Jurkat, Clone E6-1 (cell line): ENCODE measurements around the gene HBEGF.

Experiments used
- DNase-seq: peaks from one replicate; pipeline ENCODE4 v3.0.0-alpha.2; 2011; ENCODE audit warnings: low read depth, low spot score
- H3K4me3 ChIP-seq: 2 replicates; pipeline ENCODE4 v1.5.1; 2011; ENCODE audit warnings: mild to moderate bottlenecking, low read length, control low read depth, moderate library complexity

The HBEGF gene

DNA sequence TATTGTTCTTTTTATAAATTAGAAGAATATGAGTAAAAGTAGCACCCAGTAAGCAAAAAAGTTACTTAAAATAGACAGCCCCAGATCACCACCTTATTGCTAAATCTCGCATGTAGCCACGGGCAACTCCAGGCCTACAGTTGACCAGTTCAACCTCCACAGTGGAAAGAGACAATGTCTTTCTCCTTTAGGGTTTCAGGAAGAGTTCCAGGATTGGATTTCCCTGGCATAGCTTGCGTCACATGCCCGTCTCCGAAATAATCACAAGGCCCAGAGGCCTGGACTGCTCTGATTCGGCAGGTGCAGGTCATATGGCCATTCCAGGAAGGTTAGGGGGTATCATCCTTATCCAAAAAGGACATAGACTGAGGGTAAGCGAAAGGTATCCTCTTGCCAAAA lies 33.6 kb downstream of the HBEGF start:
- no peak overlapping the region for H3K4me3 ChIP-seq
- DNase-seq: no peak

DNA sequence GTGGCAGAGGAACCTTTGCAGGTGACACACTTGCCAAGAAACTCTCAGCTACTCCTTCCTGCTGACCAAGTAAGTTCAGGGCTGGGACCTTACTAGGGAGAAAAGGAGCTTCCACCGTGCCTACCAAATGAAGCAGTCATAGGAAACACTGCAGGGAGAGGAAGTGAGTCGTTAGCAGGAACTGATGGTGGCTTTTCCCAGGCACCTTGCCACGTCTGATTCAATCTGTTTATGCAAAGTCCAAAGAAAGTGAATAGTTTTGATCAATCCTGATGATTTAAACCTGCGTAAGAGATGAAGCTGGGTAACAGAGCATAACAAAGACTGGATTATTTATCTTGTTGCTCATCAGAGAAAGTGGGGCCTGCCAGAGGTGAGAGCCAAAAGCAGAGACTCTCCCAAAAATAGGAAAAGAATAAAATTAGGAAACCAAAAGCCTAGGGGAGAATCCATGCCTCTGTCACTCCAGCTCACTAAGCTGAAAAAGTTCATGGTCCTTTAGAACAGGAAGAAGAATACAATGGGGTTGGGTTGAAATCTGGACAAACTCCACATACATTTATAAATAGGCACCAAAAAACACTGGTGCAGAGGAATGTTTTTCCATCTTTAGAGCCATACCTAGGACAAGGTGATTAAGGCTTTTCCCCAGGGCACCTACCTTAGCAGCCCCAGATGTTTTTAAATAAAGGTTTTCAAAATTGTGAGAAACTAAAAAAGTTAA lies 34.2 kb downstream of the HBEGF start:
- no peak for DNase-seq
- no peak overlapping the region for H3K4me3 ChIP-seq

DNA sequence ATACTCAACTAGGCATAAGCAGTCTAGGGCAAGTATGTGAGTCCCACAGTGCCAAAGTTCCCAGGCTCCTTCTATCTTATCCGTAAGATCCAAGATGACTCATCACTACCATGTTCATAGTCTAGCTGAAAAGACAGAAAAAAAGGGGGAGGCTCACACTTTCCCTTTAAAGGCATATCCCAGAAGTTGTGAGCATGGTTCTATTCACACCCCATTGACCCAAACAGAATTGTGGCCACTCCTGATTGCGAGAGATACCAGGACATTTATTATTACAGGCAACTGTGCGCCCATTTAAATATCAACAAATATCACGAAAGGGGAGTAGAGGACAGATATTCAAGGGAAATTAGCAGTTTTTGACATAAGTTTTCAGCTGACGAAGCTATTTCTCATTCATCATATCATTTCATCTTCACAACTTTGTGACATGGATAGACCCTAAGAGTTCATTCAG lies 35.4 kb downstream of the HBEGF start:
- no peak for DNase-seq
- H3K4me3 ChIP-seq: no peak overlapping the region

DNA sequence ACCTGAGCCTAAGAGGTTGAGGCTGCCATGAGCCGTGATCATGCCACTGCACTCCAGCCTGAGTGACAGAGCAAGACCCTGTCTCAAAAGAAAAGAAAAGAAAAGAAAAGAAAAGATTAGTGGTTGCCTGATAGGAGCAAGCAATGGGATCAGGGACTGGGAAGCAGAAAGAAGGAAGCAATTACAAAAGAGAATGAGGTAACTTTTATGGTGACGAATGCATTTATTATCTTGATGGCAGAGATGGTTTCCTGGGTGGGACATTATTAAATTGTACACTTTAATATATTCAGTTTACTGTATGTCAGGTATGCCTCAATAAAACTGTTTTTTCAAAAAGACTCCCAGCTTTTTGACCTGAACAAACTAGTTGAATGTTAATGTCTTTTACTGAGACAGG lies 36.0 kb downstream of the HBEGF start:
- DNase-seq: no peak
- H3K4me3 ChIP-seq: no peak overlapping the region

DNA sequence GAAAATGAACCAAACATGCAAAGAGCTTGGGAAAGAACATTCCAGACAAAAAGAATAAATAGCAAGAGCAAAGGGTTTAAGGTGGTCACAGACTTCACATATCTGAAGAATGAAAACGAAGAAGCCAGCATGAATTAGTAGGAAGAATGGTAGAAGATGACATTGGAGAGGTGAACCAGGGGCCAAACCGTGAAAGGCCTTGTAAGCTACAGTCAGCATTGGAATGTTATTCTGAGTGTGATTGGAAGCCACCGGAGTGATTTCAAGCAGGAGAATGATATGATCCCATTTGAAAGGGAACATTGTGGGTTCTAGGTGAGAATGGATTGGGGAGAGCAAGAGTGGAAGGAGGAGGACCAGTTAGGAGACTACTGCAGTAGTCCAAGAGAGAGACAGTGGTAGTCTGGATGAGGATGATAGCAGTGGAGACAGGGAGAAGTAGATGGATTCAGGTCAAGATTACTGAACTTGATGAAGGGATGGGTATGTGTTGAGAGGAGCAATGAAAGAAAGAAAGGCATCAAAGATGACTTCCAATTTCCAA lies 36.6 kb downstream of the HBEGF start:
- no peak for DNase-seq
- no peak overlapping the region for H3K4me3 ChIP-seq

DNA sequence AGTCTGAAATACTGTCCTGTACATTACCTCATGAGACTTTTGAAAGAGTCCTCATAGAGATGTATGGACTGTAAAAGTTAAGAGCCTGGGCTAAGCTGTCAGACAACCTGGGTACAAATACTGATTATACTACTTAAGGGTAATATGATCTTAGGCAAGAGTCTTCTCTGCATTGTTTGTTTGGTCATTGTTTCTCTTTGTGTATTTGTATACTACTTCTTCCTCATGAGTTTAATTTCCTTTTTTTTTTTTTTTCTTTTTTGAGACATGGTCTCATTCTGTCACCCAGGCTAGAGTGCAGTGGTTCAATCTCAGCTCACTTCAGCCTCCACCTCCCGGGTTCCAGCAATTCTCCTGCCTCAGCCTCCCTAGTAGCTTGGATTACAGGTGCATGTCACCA lies 40.9 kb downstream of the HBEGF start:
- no peak overlapping the region for H3K4me3 ChIP-seq
- DNase-seq: no peak

DNA sequence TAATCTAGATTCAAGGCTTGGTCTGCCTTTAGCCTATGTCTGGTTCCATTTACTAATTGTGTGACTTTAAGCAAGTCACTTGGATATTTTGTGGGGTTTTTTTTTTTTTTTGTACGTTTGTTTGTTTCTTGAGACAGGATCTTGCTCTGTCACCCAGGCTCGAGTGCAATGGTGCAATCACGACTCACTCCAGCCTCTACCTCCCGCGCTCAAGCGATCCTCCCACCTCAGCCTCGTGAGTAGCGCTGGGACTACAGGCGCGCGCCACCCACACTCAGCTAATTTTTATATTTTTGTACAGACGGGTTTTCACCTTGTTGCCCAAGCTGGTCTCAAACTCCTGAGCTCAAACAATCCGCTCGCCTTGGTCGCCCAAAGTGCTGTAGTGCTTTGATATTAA lies 42.4 kb downstream of the HBEGF start:
- H3K4me3 ChIP-seq: no peak overlapping the region
- DNase-seq: no peak

DNA sequence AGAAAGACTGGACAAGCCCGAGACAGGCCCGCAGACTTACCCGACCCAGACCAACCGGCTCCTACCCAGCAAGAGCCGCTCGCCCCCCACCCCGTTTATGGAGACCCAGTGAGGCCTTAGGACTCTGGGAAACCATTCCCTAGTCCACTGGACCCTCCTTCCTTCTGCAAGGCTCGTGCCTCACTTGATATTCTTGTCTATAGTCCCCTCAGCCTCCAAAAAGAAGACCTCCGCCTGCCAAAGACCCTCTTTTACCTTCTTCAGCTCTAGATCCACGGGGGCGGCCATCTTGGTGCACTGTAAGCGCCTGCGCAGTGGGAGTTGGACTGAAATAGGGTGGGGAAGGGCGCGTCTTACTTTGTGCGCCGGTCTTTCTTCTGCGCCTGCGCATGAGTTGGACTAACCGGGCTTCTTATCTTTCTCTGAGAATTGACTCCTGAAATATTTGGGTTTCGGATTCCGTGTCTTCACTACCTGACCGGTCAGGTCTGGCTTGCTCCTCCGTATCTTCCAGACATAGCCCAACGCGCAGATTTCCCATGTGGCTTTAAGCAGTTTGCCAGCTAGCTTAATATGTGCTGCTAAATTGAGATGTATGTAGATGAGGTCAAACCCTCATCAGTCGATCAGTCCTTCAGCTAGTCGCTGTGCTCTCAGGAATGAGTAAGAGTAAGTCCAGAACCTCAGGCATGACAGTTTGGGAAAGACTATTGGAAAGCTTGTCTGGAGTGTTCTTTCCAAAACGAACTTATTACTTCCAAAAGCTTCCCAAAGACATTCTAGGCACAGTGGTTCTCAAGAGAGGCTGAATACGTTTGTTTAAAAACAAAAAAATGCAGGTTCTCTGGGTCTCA lies 43.4 kb downstream of the HBEGF start, which contains the start of gene PFDN1:
Gene PFDN1, minus strand, starts transcription at position 316 of the 854 bp plus-strand sequence. Its CDS starts 28 bp downstream, at position 288.
- H3K4me3 ChIP-seq: peak within 1 kb of the TSS; percentile 95
- DNase-seq: peak; percentile 92

DNA sequence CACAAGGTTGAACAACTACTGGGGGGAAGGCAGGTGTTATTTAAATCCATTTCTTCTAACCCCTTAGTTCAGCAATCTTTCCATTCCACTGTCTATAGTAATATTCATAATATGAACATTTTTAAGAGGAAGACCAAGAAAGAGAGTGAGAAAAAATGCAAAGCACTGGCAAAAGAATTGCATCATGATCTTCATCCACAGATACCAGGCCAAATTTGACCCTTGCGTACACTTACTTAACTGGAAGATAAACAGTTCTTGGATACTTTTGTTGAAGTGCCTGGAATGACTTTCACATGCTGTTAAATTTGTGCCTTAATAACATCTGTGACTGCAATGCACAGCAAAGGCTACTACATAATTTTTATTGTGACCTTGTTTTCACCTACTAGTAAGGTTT lies 45.3 kb downstream of the HBEGF start:
- H3K4me3 ChIP-seq: no peak overlapping the region

DNA sequence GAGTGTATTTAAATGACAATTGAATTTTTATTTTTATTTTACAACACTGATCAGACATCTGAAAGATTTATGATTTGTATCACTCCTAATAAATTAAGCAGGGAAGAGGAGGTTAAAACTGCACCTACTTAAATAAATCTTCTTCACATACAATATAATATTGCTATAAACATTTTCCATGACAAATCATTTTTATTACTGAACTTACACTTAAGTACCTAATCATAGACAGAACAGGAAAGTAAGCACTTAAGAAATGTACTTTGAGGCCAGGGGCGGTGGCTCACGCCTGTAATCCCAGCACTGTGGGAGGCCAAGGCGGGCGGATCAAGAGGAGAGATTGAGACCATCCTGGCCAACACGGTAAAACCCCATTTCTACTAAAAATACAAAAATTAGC lies 47.3 kb downstream of the HBEGF start:
- no peak overlapping the region for H3K4me3 ChIP-seq
- no peak for DNase-seq

More for the DNA sequence above, 45.3 kb downstream of the HBEGF start:
- DNase-seq: no peak

DNA sequence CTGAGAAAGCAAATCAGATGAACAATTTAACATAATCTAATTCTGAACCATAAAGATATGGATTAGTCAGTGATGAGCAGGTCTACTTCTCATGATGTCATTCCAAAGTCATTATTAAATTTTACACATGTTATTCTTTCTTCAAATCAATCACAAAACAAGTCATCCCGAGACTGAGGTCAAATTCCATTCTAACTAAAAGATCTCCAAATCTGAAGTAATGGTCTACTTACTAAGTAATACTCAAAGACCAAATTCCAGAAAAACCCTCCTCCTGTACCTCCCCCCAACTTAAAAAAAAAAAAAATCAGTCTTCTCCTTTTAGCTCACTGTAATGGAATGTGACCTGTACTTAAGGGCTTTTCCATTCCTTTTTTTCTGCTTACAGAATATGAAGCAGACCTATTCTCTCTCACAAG lies 48.2 kb downstream of the HBEGF start:
- no peak overlapping the region for H3K4me3 ChIP-seq
- DNase-seq: no peak

DNA sequence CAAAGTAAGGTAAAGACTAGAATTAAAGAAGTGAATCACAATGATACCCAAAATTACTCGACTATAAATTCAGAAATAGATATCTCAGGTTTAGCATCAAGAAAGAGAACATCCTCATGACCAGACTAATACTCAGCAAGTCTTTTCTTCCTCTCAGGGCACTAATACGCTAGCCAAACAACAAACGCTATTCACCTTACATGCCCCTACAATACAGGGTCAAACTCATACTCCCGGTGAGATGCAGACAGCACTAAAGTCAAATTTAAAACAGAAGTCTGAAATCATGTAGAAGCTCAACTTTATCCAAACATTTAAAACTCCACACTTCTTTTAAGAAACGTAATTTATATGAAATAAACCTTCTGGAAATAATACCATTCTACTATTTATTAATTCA lies 49.1 kb downstream of the HBEGF start:
- DNase-seq: no peak
- no peak overlapping the region for H3K4me3 ChIP-seq

DNA sequence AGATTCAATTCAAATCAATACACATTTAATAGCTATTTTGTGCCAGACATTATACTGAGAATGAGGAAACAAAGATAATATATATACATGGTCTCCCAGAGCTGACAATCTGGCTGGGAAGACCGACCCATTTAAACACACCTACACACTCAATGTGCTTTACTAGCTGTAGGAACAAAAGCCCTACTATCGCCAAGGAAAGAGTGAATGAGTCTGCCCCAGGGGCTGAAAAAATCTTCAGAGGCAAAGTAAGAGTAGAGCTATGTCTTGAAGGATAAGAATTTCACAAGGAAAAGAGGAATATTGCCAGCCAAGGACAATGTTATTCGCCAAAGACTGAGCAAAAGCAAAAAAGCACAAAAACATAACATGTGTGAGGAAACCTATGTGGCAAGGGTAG lies 50.1 kb downstream of the HBEGF start:
- H3K4me3 ChIP-seq: no peak overlapping the region
- no peak for DNase-seq

DNA sequence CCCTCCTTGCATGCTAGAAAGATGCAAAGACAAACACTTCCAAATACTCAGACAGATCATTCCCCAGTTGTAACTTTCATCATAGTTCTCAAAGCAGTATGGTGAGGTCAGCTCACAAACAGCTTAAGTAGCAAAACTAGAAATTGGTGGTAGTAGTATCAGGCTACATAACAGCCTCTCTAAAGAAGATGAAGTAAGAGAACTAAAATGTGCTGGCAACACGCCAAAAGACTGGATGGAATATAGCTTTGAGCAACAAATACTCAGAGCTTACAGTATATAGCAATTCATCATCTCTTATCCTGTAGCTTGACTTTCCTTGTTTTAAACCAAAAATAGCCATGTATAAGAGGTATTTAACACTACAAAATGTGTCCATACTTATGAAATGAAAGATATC lies 51.0 kb downstream of the HBEGF start:
- no peak overlapping the region for H3K4me3 ChIP-seq
- peak; percentile 52 for DNase-seq

DNA sequence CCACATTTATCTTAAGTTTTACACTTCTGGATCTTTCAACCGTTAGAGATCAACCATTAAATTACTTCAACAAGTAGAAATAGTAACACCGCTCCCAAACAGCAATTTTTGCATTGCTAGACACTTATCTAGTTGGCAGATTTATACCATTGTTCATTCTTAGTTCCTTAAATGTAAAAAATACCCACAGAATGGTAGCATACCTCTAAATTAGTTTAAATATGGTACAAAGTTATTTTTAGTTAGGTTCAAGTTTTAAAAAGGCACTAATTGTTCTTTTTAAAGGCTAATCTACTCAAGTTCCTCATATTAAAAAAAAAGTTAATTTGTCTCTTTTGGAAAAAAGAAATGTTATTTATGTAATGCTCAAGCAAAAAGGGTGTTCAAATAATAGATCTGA lies 51.6 kb downstream of the HBEGF start:
- no peak overlapping the region for H3K4me3 ChIP-seq
- no peak for DNase-seq

DNA sequence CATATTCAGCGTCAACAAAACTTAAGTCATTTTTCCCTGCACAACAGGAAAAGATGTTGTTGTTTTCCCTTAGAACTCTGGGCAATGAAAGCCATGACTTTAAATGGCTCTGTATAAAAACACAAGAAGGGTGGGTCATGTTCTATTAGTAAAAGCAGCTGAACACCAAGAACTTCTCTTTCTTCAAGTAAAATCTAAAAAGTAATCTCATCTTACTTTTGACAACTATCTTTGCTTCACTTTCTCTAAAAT lies 52.6 kb downstream of the HBEGF start:
- no peak overlapping the region for H3K4me3 ChIP-seq
- DNase-seq: no peak

DNA sequence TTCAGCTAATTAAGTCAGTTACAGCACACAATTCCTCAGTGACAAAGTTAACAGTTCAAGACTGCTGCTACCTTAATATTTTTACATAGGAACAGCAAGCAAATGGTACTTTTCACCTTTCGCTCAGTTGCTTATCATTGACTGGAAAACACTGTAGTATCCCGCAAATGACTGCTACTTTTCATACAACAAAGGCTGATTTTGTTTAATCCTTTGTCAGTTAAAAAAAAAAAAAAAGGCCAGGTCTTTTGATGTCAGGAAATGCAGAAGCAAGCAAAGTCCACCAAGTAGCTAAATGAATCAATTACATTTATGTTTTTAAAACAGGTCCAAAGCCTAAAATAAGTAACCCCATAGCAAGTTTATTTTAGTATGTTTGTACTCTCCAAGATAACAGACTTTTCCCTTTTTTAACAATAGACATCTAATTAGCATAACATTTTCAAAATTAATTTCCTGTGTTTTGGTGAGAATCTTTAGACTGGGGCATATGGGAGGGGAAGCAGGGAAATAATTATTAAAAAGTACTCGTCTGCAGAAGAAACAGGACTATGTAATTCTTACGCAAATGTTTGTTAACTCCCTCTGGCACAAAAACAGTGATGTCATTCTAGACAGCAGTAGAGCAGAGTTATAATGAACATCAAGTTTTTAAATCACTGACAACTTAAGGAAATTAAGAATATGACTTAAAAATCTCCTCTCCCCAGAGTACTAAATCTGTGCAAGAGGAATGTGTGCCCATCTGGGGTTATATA lies 53.1 kb downstream of the HBEGF start:
- peak; percentile 46 for DNase-seq
- no peak overlapping the region; the same call in 1 of the 2 replicates for H3K4me3 ChIP-seq

DNA sequence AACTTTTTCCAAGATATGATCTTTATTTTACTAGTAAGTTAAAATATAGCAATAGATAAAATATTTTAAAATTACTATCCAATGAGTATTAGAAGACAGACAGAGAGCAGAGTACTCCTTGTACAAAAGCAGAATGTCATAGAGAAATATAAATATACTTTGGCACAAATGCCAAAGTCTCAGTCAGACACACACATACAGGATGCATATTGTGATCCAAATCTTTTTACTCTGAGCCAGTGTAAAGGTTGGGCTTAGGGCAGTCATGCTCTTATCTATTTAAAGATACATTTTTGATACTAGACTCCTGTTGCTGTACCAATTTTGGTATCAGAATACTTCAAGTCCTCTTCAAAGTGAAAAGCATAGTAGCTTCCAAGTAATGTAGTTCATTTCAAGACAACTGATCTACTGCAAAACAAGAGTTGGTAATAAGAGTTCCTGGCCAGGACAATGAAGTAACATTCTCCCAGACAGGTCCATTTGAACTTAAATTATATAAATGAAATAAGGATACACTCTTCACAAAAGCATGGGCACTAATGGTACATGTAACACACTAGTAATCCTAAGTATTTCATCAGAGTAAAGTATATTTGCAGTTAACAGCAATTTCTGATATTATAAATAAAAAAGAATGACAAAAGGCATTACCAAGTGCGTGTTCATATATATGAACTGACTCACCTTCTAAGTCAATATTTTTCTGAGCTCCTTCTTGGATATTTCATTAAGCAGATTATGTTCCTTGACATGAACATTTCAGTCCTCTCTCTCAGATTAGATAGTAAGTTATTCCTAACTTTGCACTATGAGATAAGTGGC lies 54.0 kb downstream of the HBEGF start:
- no peak overlapping the region for H3K4me3 ChIP-seq
- no peak for DNase-seq
